Natural killer cell (primary cell): ENCODE results near the gene LRRC15. TPM values are rescaled to one million over a fixed set of nuclear protein-coding genes. Genes with fewer than 3 reads are reported as not detected.

ENCODE experiments used
- ATAC-seq, 3 donors: fragments of 150-1000 bp in 2 of 3; fragments of 200-7000 bp in 1 of 3; cut with Tn5 transposase; 1 replicate in 1 of 3; 2 replicates in 2 of 3; pipeline ENCODE4 v1.10.0; 2021; ENCODE audit warnings: mild to moderate bottlenecking in 2 of 3, moderate library complexity in 2 of 3
- DNase-seq, 2 donors: peaks; one replicate each; pipeline versions ENCODE4 v3.0.0 to v3.0.0-alpha.2; 2013 to 2021; ENCODE audit warnings: mixed read lengths in 1 of 2
- H3K27ac ChIP-seq: one replicate; pipeline ENCODE4 v1.5.1; 2013; ENCODE audit warnings: mild to moderate bottlenecking, low read length
- H3K27me3 ChIP-seq: one replicate; pipeline ENCODE4 v1.6.1; 2013; ENCODE audit warnings: low read length; ENCODE audit not compliant: control insufficient read depth, insufficient read depth
- H3K36me3 ChIP-seq: one replicate; pipeline ENCODE4 v1.6.1; 2013; ENCODE audit warnings: low read length; ENCODE audit not compliant: control insufficient read depth, insufficient read depth
- H3K4me1 ChIP-seq: one replicate; pipeline ENCODE4 v1.6.1; 2013; ENCODE audit warnings: low read length; ENCODE audit not compliant: control insufficient read depth, insufficient read depth
- H3K4me3 ChIP-seq: one replicate; pipeline ENCODE4 v1.5.1; 2013; ENCODE audit warnings: low read length
- H3K9me3 ChIP-seq: one replicate; pipeline ENCODE4 v1.6.1; 2013; ENCODE audit warnings: low read length; ENCODE audit not compliant: control insufficient read depth, insufficient read depth
- H3K27ac Mint-ChIP-seq, 2 donors: one replicate each; pipeline ENCODE4 v1.8.0; 2022; ENCODE audit warnings: mild to moderate bottlenecking in 2 of 2, mixed read lengths in 2 of 2, moderate library complexity in 1 of 2
- H3K27me3 Mint-ChIP-seq, 2 donors: one replicate each; pipeline ENCODE4 v1.8.0; 2022; ENCODE audit warnings: low read depth in 2 of 2, mixed read lengths in 2 of 2
- H3K36me3 Mint-ChIP-seq: one replicate; pipeline ENCODE4 v1.8.0; 2022; ENCODE audit warnings: mixed read lengths
- H3K4me1 Mint-ChIP-seq, 2 donors: one replicate each; pipeline ENCODE4 v1.8.0; 2022; ENCODE audit warnings: mixed read lengths in 2 of 2
- H3K4me3 Mint-ChIP-seq: one replicate; pipeline ENCODE4 v1.8.0; 2022; ENCODE audit warnings: mild to moderate bottlenecking, moderate library complexity, mixed read lengths
- H3K9me3 Mint-ChIP-seq, 2 donors: one replicate each; pipeline ENCODE4 v1.8.0; 2022; ENCODE audit warnings: mixed read lengths in 2 of 2
- WGBS: methylation state at CpG from one replicate; pipeline ENCODE4 v1.1.7; 2013; ENCODE audit warnings: missing lambda C conversion rate; ENCODE audit not compliant: insufficient coverage; 5-methylcytosine and 5-hydroxymethylcytosine counted together
- intact Hi-C: fragments of 100-400 bp; cut with micrococcal nuclease; formaldehyde crosslinking; loops from one replicate; pipeline ENCODE4 v1.14.2; 2022
- total RNA-seq, 4 donors: library from RNA; stranded (reverse); fragments of 120-200 nt in 1 of 4; gene quantifications; one replicate each; pipeline versions ENCODE4 v1.2.3 to v1.2.4, GENCODE V29; 2013 to 2022
- TF ChIP-seq, protein P1 (sequence below): fragments of 200-600 bp; IDR thresholded peaks from one replicate; pipeline ENCODE4 v1.8.0; 2022; ENCODE audit warnings: antibody characterized with exemption

The LRRC15 gene
- total RNA-seq, 3 donors from 2014 or later (not counting 1 experiment from before 2014, with no cell fraction given): not detected

DNA sequence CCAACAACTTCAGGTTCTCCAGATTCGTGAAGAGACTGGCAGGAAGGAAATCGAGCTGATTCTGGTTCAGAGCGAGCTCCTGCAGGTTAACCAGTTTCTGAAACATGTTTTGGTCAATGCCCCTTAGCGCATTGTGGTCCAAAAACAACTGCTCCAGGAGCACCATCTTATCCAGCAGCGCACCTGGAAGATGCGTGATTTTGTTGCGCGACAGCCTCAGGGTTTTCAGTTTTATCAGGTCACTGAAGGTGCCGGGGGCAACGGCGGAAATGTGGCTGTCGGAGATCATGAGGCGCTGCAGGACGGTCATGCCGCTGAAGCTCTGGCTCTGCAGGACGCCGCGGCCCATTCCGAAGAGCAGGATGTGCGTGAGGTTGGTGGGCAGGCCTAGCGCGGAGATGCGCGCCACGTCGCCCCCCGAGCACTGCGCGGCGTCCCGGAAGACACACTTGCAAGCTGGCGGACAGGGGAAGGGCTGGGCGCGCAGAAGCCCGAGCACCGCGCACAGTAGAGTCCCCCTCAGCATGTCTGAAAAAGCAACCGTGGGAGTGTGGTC, 28.3 kb upstream of the LRRC15 start:
- Histone ChIP-seq H3K36me3 (no peaks in the 10 kb centered on the region), H3K27ac (no peak overlapping the region), H3K4me1 (peaks cover 18% of the 10 kb centered on the region), H3K9me3 (no peaks in the 10 kb centered on the region), H3K4me3 (peak overlapping the region; percentile 4), H3K27me3 (peaks cover 3% of the 10 kb centered on the region)
- peak in 1 of 2 donors; percentile 57 for DNase-seq
- peaks cover 0 to 8% of the 10 kb centered on the region in 2 donors for H3K27me3 Mint-ChIP-seq
- no peaks in the 10 kb centered on the region for H3K9me3 Mint-ChIP-seq
- H3K4me1 Mint-ChIP-seq: peaks cover 36 to 44% of the 10 kb centered on the region in 2 donors
- intact Hi-C loops: no loop called here
- peak; percentile 51 to 76 (median 73) for ATAC-seq
- H3K27ac Mint-ChIP-seq: no peak overlapping the region
- 1% methylated on average over 38 of the region's 38 CpGs for WGBS
- TF ChIP-seq, protein P1, sequence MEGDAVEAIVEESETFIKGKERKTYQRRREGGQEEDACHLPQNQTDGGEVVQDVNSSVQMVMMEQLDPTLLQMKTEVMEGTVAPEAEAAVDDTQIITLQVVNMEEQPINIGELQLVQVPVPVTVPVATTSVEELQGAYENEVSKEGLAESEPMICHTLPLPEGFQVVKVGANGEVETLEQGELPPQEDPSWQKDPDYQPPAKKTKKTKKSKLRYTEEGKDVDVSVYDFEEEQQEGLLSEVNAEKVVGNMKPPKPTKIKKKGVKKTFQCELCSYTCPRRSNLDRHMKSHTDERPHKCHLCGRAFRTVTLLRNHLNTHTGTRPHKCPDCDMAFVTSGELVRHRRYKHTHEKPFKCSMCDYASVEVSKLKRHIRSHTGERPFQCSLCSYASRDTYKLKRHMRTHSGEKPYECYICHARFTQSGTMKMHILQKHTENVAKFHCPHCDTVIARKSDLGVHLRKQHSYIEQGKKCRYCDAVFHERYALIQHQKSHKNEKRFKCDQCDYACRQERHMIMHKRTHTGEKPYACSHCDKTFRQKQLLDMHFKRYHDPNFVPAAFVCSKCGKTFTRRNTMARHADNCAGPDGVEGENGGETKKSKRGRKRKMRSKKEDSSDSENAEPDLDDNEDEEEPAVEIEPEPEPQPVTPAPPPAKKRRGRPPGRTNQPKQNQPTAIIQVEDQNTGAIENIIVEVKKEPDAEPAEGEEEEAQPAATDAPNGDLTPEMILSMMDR: no peak
- H3K4me3 Mint-ChIP-seq: peak overlapping the region; percentile 93
- H3K36me3 Mint-ChIP-seq: no peaks in the 10 kb centered on the region

DNA sequence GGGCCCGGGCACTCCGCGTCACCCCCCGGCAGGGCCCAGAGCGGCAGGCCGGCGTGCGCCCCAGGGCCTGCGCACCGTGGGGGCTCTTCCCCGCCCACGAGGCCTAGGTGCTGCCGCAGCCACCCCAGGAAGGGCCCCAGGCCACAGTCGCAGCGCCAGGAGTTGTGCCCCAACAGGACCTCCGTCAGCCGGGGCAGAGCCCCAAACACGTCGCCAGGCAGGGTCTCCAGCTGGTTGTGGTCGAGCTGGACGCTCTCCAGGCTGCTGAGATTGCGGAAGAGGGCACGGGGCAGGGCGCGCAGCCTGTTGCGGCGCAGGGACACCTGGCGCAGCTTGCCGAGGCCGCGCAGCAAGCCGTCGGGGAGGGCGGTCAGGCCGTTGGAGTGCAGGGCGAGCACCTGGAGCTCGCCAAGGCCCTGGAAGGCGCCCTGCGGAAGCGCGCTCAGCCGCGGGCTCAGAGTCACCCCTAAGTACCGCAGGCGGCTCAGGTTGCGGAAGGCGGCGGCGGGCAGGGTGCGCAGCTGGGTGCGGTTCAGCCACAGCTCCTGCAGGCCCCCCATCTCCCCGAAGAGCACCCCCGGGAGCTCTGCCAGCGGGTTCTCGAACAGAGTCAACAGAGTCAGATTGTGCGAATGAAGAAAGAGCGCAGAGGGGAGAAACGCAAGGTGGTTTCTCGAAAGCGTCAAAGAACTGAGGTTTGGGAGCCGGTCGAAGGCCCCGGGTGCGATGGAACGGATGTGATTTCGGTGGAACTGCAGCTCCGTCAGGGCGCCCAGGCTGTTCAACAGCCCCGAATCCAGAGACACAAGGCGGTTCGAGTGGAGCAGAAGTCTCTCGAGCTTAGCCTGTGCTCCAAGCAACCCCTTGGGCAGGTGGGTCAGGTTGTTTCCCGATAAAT, 27.6 kb upstream of the LRRC15 start:
- Mint-ChIP-seq H3K27ac (no peak overlapping the region), H3K9me3 (no peaks in the 10 kb centered on the region), H3K27me3 (peaks cover 0 to 8% of the 10 kb centered on the region in 2 donors), H3K4me1 (peaks cover 36 to 44% of the 10 kb centered on the region in 2 donors), H3K4me3 (peak overlapping the region; percentile 93), H3K36me3 (no peaks in the 10 kb centered on the region)
- Histone ChIP-seq H3K9me3 (no peaks in the 10 kb centered on the region), H3K4me1 (peaks cover 18% of the 10 kb centered on the region), H3K27me3 (peaks cover 3% of the 10 kb centered on the region), H3K36me3 (no peaks in the 10 kb centered on the region), H3K4me3 (peak overlapping the region; percentile 4), H3K27ac (no peak overlapping the region)
- DNase-seq (peak in 1 of 2 donors; percentile 65), ATAC-seq (peak in 2 of 3 donors; percentile 45 to 48)
- TF ChIP-seq, protein P1: no peak
- intact Hi-C loops: no loop called here
- 1% methylated on average over 73 of the region's 73 CpGs for WGBS

DNA sequence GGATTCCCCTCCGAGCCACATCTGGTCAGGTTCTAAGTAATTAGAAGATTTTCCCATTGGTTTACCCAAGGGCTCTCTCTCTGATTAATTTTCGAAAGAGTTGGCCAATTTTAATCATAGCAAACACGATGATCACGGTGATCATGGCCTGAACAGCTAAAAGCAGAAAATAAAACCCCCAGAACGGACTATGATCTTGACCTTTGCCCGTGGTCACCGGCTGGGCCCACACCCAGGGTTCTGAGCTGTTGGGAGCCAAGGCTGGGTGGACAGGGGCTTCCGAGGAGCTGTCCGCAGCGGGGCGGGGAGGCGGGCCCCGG, 27.0 kb upstream of the LRRC15 start:
- H3K4me1 Mint-ChIP-seq: peaks cover 36 to 44% of the 10 kb centered on the region in 2 donors
- intact Hi-C loops: no loop called here
- peak overlapping the region; percentile 81 for H3K4me3 Mint-ChIP-seq
- H3K9me3 Mint-ChIP-seq: no peaks in the 10 kb centered on the region
- peaks cover 0 to 8% of the 10 kb centered on the region in 2 donors for H3K27me3 Mint-ChIP-seq
- TF ChIP-seq, protein P1: no peak
- no peak overlapping the region for H3K27ac Mint-ChIP-seq
- H3K9me3 ChIP-seq: no peaks in the 10 kb centered on the region
- DNase-seq (no peak), ATAC-seq (no peak)
- no peaks in the 10 kb centered on the region for H3K36me3 ChIP-seq
- H3K4me3 ChIP-seq: no peak overlapping the region
- H3K4me1 ChIP-seq: peaks cover 18% of the 10 kb centered on the region
- H3K27ac ChIP-seq: no peak overlapping the region
- H3K27me3 ChIP-seq: peaks cover 3% of the 10 kb centered on the region
- no peaks in the 10 kb centered on the region for H3K36me3 Mint-ChIP-seq
- 12% methylated on average over 13 of the region's 13 CpGs for WGBS
